HG03108 (cell line): ENCODE measurements around the gene ACACA.
"Not testable (repeated sequence)": the region's sequence is repeated elsewhere in the genome, so short reads cannot be mapped to it uniquely, and the experiment has no call there.

ENCODE experiments used
- ATAC-seq: cut with Tn5 transposase; IDR thresholded peaks from one replicate; pipeline ENCODE4 v1.9.1; 2021; ENCODE audit warnings: moderate library complexity; ENCODE audit not compliant: unreplicated experiment

Gene ACACA

GRCh38 chr17:37084372-37084771 lies 322.3 kb downstream of the ACACA start:
- ATAC-seq = no peak

- ATAC-seq = no peak
Observed at GRCh38 chr17:37083456-37083855, 323.2 kb downstream of the ACACA start.

GRCh38 chr17:37082985-37083384 lies 323.7 kb downstream of the ACACA start:
- no peak for ATAC-seq

- no peak for ATAC-seq
Observed at GRCh38 chr17:37082311-37082860, 324.2 kb downstream of the ACACA start.

GRCh38 chr17:37081287-37081686 lies 325.3 kb downstream of the ACACA start:
- no peak for ATAC-seq

- no peak for ATAC-seq
Observed at GRCh38 chr17:37079735-37080134, 326.9 kb downstream of the ACACA start.

GRCh38 chr17:37079065-37079708 lies 327.4 kb downstream of the ACACA start:
- no peak for ATAC-seq

GRCh38 chr17:37073464-37073863 lies 333.2 kb downstream of the ACACA start:
- ATAC-seq = not testable (repeated sequence)

- ATAC-seq = no peak
Observed at GRCh38 chr17:37069087-37069486, 337.5 kb downstream of the ACACA start.

- ATAC-seq = no peak
Observed at GRCh38 chr17:37068266-37068665, 338.4 kb downstream of the ACACA start.

GRCh38 chr17:37067555-37068111 lies 339.0 kb downstream of the ACACA start:
- no peak for ATAC-seq

GRCh38 chr17:37066322-37067255 lies 340.0 kb downstream of the ACACA start:
- no peak for ATAC-seq

GRCh38 chr17:37065486-37066321 lies 340.9 kb downstream of the ACACA start:
- no peak for ATAC-seq

GRCh38 chr17:37064956-37065355 lies 341.7 kb downstream of the ACACA start:
- no peak for ATAC-seq

- ATAC-seq = no peak
Observed at GRCh38 chr17:37064206-37064605, 342.4 kb downstream of the ACACA start.

GRCh38 chr17:37062021-37062420 lies 344.6 kb downstream of the ACACA start:
- no peak for ATAC-seq

GRCh38 chr17:37060928-37061327 lies 345.7 kb downstream of the ACACA start:
- no peak for ATAC-seq

- ATAC-seq = no peak
Observed at GRCh38 chr17:37060094-37060493, 346.5 kb downstream of the ACACA start.

GRCh38 chr17:37059493-37059892 lies 347.1 kb downstream of the ACACA start:
- no peak for ATAC-seq

GRCh38 chr17:37056622-37057021 lies 350.0 kb downstream of the ACACA start:
- no peak for ATAC-seq

GRCh38 chr17:37054894-37055293 lies 351.7 kb downstream of the ACACA start:
- ATAC-seq = no peak
